ENCODE results near the gene PHB1. TPM values are rescaled to one million over a fixed set of nuclear protein-coding genes. Genes with fewer than 3 reads are reported as not detected.

Gene PHB1
- total RNA-seq, 2 experiments from 2014 or later: 24.2 to 31.6 TPM

DNA sequence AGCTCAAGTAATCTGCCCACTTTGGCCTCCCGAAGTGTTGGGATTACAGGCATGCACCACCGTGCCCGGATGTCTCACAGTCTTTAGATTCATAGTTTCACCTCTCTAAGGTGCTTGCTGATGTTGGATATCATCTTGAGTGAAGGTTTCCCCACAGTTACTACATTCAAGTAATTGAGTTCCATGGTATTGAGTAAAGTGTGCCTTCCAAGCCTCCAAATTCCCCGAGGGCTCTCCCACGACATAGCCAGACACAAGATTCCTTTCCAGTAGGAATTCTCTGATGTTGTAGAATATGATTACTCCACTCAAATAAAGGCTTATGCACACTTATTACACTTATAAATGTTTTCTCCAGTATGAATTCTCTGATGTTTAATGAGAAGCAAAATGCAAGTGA lies 36.4 kb downstream of the PHB1 start:
- Histone ChIP-seq H3K36me3 (ENCODE audit: insufficient read depth, low read length) (no peaks in the 10 kb centered on the region), H3K4me3 (ENCODE audit: low read length) (no peak overlapping the region), H3K27me3 (ENCODE audit: control insufficient read depth in 1 of 2, insufficient read depth in 2 of 2, low read length in 2 of 2) (no peaks in the 10 kb centered on the region), H3K9me3 (ENCODE audit: control insufficient read depth in 1 of 2, insufficient read depth in 1 of 2, low read length in 2 of 2) (no peaks in the 10 kb centered on the region), H3K27ac (ENCODE audit: low read depth in 1 of 2, low read length in 2 of 2) (no peak overlapping the region), H3K4me1 (ENCODE audit: insufficient read depth, low read length) (no peaks in the 10 kb centered on the region)
- CTCF ChIA-PET: interaction anchor here (1.9 kb wide), 1 partner anchor 10 kb away, joined by 3 read pairs; no protein-coding TSS in a partner anchor
- ATAC-seq (ENCODE audit: poor library complexity): no peak
- POLR2A ChIA-PET: no interaction called here
- DNase-seq: no peak
- no peak overlapping the region for H3K4me3 Mint-ChIP-seq
- H3K27ac Mint-ChIP-seq: no peak overlapping the region
- no peaks in the 10 kb centered on the region for H3K4me1 Mint-ChIP-seq (ENCODE audit: low read depth)
- no peaks in the 10 kb centered on the region for H3K9me3 Mint-ChIP-seq
- no peaks in the 10 kb centered on the region for H3K27me3 Mint-ChIP-seq
- intact Hi-C loops (cut with DNase I, micrococcal nuclease): no loop called here
- TF ChIP-seq, protein P1, sequence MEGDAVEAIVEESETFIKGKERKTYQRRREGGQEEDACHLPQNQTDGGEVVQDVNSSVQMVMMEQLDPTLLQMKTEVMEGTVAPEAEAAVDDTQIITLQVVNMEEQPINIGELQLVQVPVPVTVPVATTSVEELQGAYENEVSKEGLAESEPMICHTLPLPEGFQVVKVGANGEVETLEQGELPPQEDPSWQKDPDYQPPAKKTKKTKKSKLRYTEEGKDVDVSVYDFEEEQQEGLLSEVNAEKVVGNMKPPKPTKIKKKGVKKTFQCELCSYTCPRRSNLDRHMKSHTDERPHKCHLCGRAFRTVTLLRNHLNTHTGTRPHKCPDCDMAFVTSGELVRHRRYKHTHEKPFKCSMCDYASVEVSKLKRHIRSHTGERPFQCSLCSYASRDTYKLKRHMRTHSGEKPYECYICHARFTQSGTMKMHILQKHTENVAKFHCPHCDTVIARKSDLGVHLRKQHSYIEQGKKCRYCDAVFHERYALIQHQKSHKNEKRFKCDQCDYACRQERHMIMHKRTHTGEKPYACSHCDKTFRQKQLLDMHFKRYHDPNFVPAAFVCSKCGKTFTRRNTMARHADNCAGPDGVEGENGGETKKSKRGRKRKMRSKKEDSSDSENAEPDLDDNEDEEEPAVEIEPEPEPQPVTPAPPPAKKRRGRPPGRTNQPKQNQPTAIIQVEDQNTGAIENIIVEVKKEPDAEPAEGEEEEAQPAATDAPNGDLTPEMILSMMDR (IDR thresholded peaks at IDR 0.05): no peak
- H3K36me3 Mint-ChIP-seq (ENCODE audit: low read depth): no peaks in the 10 kb centered on the region

DNA sequence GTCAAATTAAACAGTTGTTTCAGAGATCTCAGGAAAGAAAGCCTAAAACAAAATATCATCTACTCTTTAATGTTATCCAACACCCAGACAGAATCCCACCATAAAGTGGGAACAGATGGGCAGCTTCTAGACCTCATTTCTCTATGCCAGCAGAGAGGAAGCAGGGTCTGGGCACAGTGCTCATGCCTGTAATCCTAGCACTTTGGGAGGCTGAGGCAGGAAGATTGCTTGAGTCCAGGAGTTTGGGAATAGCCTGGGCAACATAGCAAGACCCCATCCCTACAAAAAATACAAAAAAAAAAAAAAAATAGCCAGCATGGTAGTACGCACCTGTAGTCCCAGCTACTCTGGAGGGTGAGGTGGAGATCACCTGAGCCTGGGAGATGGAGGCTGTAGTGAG lies 39.1 kb downstream of the PHB1 start:
- H3K4me1 ChIP-seq (ENCODE audit: insufficient read depth, low read length): no peaks in the 10 kb centered on the region
- Mint-ChIP-seq H3K4me3 (no peak overlapping the region), H3K27ac (no peak overlapping the region), H3K27me3 (no peaks in the 10 kb centered on the region), H3K36me3 (ENCODE audit: low read depth) (no peaks in the 10 kb centered on the region), H3K4me1 (ENCODE audit: low read depth) (no peaks in the 10 kb centered on the region), H3K9me3 (no peaks in the 10 kb centered on the region)
- no peaks in the 10 kb centered on the region for H3K36me3 ChIP-seq (ENCODE audit: insufficient read depth, low read length)
- TF ChIP-seq, protein P1 (IDR thresholded peaks at IDR 0.05): no peak
- no peak overlapping the region for H3K27ac ChIP-seq (ENCODE audit: low read depth in 1 of 2, low read length in 2 of 2)
- no peak overlapping the region for H3K4me3 ChIP-seq (ENCODE audit: low read length)
- ChIA-PET POLR2A (no interaction called here), CTCF (no interaction called here)
- no peaks in the 10 kb centered on the region for H3K27me3 ChIP-seq (ENCODE audit: control insufficient read depth in 1 of 2, insufficient read depth in 2 of 2, low read length in 2 of 2)
- no peaks in the 10 kb centered on the region for H3K9me3 ChIP-seq (ENCODE audit: control insufficient read depth in 1 of 2, insufficient read depth in 1 of 2, low read length in 2 of 2)
- intact Hi-C loops (cut with DNase I, micrococcal nuclease): no loop called here
- no peak for DNase-seq
- no peak for ATAC-seq (ENCODE audit: poor library complexity)

DNA sequence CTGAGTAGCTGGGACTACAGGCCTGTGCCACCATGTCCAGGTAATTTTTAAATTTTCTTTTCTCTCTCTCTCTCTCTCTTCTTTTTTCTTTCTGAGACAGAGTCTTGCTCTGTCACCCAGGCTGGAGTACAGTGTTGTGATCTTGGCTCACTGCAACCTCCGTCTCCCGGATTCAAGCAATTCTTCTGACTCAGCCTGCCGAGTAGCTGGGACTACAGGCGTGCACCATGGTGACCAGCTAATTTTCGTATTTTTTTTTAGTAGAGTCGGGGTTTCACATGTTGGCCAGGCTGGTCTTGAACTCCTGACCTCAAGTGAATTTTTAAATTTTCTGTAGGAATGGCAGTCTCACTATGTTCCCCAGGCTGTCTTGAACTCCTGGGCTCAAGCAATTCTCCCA lies 41.6 kb downstream of the PHB1 start:
- intact Hi-C loops (cut with DNase I, micrococcal nuclease): no loop called here
- Mint-ChIP-seq H3K27ac (no peak overlapping the region), H3K36me3 (ENCODE audit: low read depth) (no peaks in the 10 kb centered on the region), H3K4me3 (no peak overlapping the region), H3K4me1 (ENCODE audit: low read depth) (peaks cover 4% of the 10 kb centered on the region), H3K27me3 (no peaks in the 10 kb centered on the region), H3K9me3 (no peaks in the 10 kb centered on the region)
- POLR2A ChIA-PET: no interaction called here
- no peak overlapping the region for H3K27ac ChIP-seq (ENCODE audit: low read depth in 1 of 2, low read length in 2 of 2)
- DNase-seq (no peak), ATAC-seq (ENCODE audit: poor library complexity) (no peak)
- H3K27me3 ChIP-seq (ENCODE audit: control insufficient read depth in 1 of 2, insufficient read depth in 2 of 2, low read length in 2 of 2): no peaks in the 10 kb centered on the region
- H3K4me1 ChIP-seq (ENCODE audit: insufficient read depth, low read length): peaks cover 3% of the 10 kb centered on the region
- CTCF ChIA-PET: interaction anchor here (1.4 kb wide), 1 partner anchor 82 kb away, joined by 3 read pairs; no protein-coding TSS in a partner anchor
- H3K36me3 ChIP-seq (ENCODE audit: insufficient read depth, low read length): no peaks in the 10 kb centered on the region
- TF ChIP-seq, protein P1 (IDR thresholded peaks at IDR 0.05): no peak
- no peaks in the 10 kb centered on the region for H3K9me3 ChIP-seq (ENCODE audit: control insufficient read depth in 1 of 2, insufficient read depth in 1 of 2, low read length in 2 of 2)
- no peak overlapping the region for H3K4me3 ChIP-seq (ENCODE audit: low read length)
